K562 (cell line): ENCODE data around the gene FBXO48. TPM values are rescaled to one million over a fixed set of nuclear protein-coding genes. Genes with fewer than 3 reads are reported as not detected.
A peak's percentile ranks its signal among the peaks of the same experiment; 100 is the strongest.

Experiments used
- CBFA2T3 ChIP-seq: fragments of 450-650 bp; IDR thresholded peaks from 2 replicates; pipeline ENCODE4 v1.6.1; 2017
- CUX1 ChIP-seq: fragments of 200-800 bp; sonication (Bioruptor generic); IDR thresholded peaks from 2 replicates; pipeline ENCODE4 v1.6.1; 2016; ENCODE audit warnings: missing genetic modification characterization, missing compliant biosample characterization
- E2F1 ChIP-seq: sonication (generic); formaldehyde crosslinking; IDR thresholded peaks from 2 replicates; pipeline ENCODE4 v1.8.1; 2023; ENCODE audit warnings: mild to moderate bottlenecking, missing genetic modification reagents, moderate library complexity
- FOXA3 ChIP-seq, 2 experiments: fragments of 450-650 bp in 1 of 2; sonication (generic) in 1 of 2; formaldehyde crosslinking; IDR thresholded peaks in 1 of 2; conservative IDR thresholded peaks in 1 of 2; 2 replicates each; pipeline versions ENCODE4 v1.4.0 to v1.8.0; 2020 to 2022; ENCODE audit warnings: mild to moderate bottlenecking in 2 of 2, missing genetic modification reagents in 1 of 2
- HDGF ChIP-seq: fragments of 450-650 bp; IDR thresholded peaks from 2 replicates; pipeline ENCODE4 v1.6.1; 2016
- KAT2B ChIP-seq: IDR thresholded peaks from one replicate; pipeline ENCODE4 v1.6.1; 2012; ENCODE audit warnings: low read depth, mild to moderate bottlenecking, control low read depth, inconsistent platforms, low read length, moderate library complexity
- MAZ ChIP-seq, 2 experiments: fragments of 450-650 bp in 1 of 2; sonication (generic) in 1 of 2; formaldehyde crosslinking; IDR thresholded peaks in 1 of 2; conservative IDR thresholded peaks in 1 of 2; 2 replicates each; pipeline versions ENCODE4 v1.4.0 to v1.5.0; 2020; ENCODE audit warnings: mild to moderate bottlenecking in 1 of 2, missing genetic modification reagents in 1 of 2
- MXD1 ChIP-seq: fragments of 250-450 bp; sonication (Bioruptor Pico); IDR thresholded peaks from 2 replicates; pipeline ENCODE4 v1.8.0; 2021; ENCODE audit warnings: borderline replicate concordance, mild to moderate bottlenecking, moderate library complexity; ENCODE audit not compliant: poor library complexity, severe bottlenecking
- NFXL1 ChIP-seq: fragments of 450-650 bp; formaldehyde crosslinking; IDR thresholded peaks from 2 replicates; pipeline ENCODE4 v1.4.0; 2021; ENCODE audit warnings: mild to moderate bottlenecking
- NR2C2 ChIP-seq, 2 experiments: fragments of 200-800 bp in 1 of 2; sonication (Bioruptor generic) in 1 of 2; sonication (generic) in 1 of 2; formaldehyde crosslinking in 1 of 2; IDR thresholded peaks; 2 replicates each; pipeline versions ENCODE4 v1.6.1 to v1.8.0; 2016 to 2022; ENCODE audit warnings: mild to moderate bottlenecking in 1 of 2, missing compliant biosample characterization in 1 of 2, missing genetic modification characterization in 1 of 2, missing genetic modification reagents in 1 of 2
- SIN3B ChIP-seq: fragments of 450-650 bp; IDR thresholded peaks from 2 replicates; pipeline ENCODE4 v1.6.1; 2017; ENCODE audit warnings: low read depth, mild to moderate bottlenecking, moderate library complexity
- SMAD1 ChIP-seq: fragments of 150-350 bp; IDR thresholded peaks from 2 replicates; pipeline ENCODE4 v1.6.1; 2014; ENCODE audit warnings: low read length, low read depth; ENCODE audit not compliant: partially characterized antibody
- SMAD3 ChIP-seq: fragments of 450-650 bp; formaldehyde crosslinking; conservative IDR thresholded peaks from 2 replicates; pipeline ENCODE4 v1.4.0; 2020; ENCODE audit warnings: mild to moderate bottlenecking
- SMARCC2 ChIP-seq: fragments of 450-650 bp; IDR thresholded peaks from 2 replicates; pipeline ENCODE4 v1.6.1; 2017; ENCODE audit warnings: antibody characterized with exemption, moderate library complexity, mild to moderate bottlenecking, low read depth
- TEAD2 ChIP-seq: fragments of 450-650 bp; IDR thresholded peaks from 2 replicates; pipeline ENCODE4 v1.6.1; 2016; ENCODE audit warnings: missing genetic modification characterization, control low read depth, missing compliant biosample characterization
- ZFP91 ChIP-seq: sonication (generic); formaldehyde crosslinking; IDR thresholded peaks from 2 replicates; pipeline ENCODE4 v1.8.0; 2022; ENCODE audit warnings: mild to moderate bottlenecking, missing genetic modification reagents
- ZFPM2 ChIP-seq: fragments of 250-450 bp; sonication (Bioruptor Pico); IDR thresholded peaks from 2 replicates; pipeline ENCODE4 v1.5.1; 2022; ENCODE audit warnings: mild to moderate bottlenecking
- ZNF224 ChIP-seq: sonication (generic); formaldehyde crosslinking; IDR thresholded peaks from 2 replicates; pipeline ENCODE4 v1.8.0; 2022; ENCODE audit warnings: mild to moderate bottlenecking, missing genetic modification reagents
- ZSCAN29 ChIP-seq: fragments of 450-650 bp; IDR thresholded peaks from 2 replicates; pipeline ENCODE4 v1.6.1; 2017
- polyA plus RNA-seq, 8 experiments: library from polyadenylated mRNA; depleted of rRNA in 4 of 8; stranded (reverse) in 5 of 8; unstranded in 3 of 8; fragments of >200 nt; fragmentation: Nextera tagmentation in 2 of 8; fragmentation: Illumina TruSeq in 1 of 8; extraction: Ambion mirVana in 2 of 8; extraction: Trizol in 1 of 8; gene quantifications; 2 replicates each; pipeline versions ENCODE4 v1.2.1 to v1.2.3, GENCODE V29; 2011 to 2014; ENCODE audit warnings: inconsistent platforms in 1 of 8, missing spikeins in 1 of 8
- total RNA-seq, 7 experiments: library from RNA; depleted of rRNA in 6 of 7; stranded (reverse); fragments of >200 nt in 6 of 7; fragmentation: Illumina TruSeq in 2 of 7; extraction: Trizol in 2 of 7; gene quantifications; 2 replicates each; pipeline versions ENCODE4 v1.2.1 to v1.2.3, GENCODE V29; 2011 to 2021; ENCODE audit warnings: low replicate concordance in 1 of 7

Gene FBXO48
- total and polyA plus RNA-seq, 9 of the 15 experiments (the other 6 are each of a cell fraction or from before 2014, with no cell fraction given) = 0.36 to 1.8 (median 0.73) TPM

- no peak for TF ChIP-seq ZNF224 (CRISPR knock-in tag)
- TF ChIP-seq ZFPM2 (CRISPR knock-in tag) = peak; percentile 98
- no peak for TF ChIP-seq SIN3B
- no peak for TF ChIP-seq HDGF
- no peak for TF ChIP-seq MXD1 (CRISPR knock-in tag)
- no peak for TF ChIP-seq ZSCAN29
- peak; percentile 79; the same call in 1 of the 2 replicates for TF ChIP-seq NFXL1 (CRISPR knock-in tag)
- no peak for TF ChIP-seq TEAD2
- TF ChIP-seq MAZ (CRISPR knock-in tag; conservative IDR thresholded peaks at IDR 0.05 in 1 of 2, IDR thresholded peaks at IDR 0.05 in 1 of 2) = peak in 1 of 2 experiments; percentile 87; a peak in 2 of 4 replicates
- no peak for TF ChIP-seq CUX1 (CRISPR knock-in tag)
- TF ChIP-seq SMAD1 = no peak
- no peak for TF ChIP-seq KAT2B
- no peak for TF ChIP-seq CBFA2T3
- TF ChIP-seq NR2C2 (CRISPR knock-in tag; IDR thresholded peaks at IDR 0.05) = no peak
- TF ChIP-seq NR2C2 (tag; IDR thresholded peaks at IDR 0.05) = no peak
- TF ChIP-seq ZFP91 (CRISPR knock-in tag) = no peak
- no peak for TF ChIP-seq SMARCC2
- peak; percentile 95 for TF ChIP-seq SMAD3 (CRISPR knock-in tag)
- no peak for TF ChIP-seq E2F1 (CRISPR knock-in tag)
- peak in 1 of 2 experiments; percentile 61; a peak in 2 of 4 replicates for TF ChIP-seq FOXA3 (CRISPR knock-in tag; conservative IDR thresholded peaks at IDR 0.05 in 1 of 2, IDR thresholded peaks at IDR 0.05 in 1 of 2)
These were observed 28.4 kb downstream of the FBXO48 start (continued) for GRCh38 chr2:68438455-68439303.
